Activated CD8-positive, alpha-beta T cell treated with anti-CD3 and anti-CD28 coated beads for 36 hours (primary cell): ENCODE data around the gene LPP. TPM values are rescaled to one million over a fixed set of nuclear protein-coding genes. Genes with fewer than 3 reads are reported as not detected.

Source experiments
- ATAC-seq: fragments of 200-7000 bp; cut with Tn5 transposase; one replicate; pipeline ENCODE4 v1.10.0; 2021; ENCODE audit warnings: mild to moderate bottlenecking, moderate library complexity
- CTCF ChIA-PET: fragments of 350-600 bp; sonication (Branson Sonifier 250); formaldehyde crosslinking; loops from one replicate; lab custom pipeline; 2021; ENCODE audit warnings: antibody characterized with exemption; lab: Charles Lee
- POLR2A ChIA-PET: fragments of 350-600 bp; sonication (Branson Sonifier 250); formaldehyde crosslinking; loops from one replicate; lab custom pipeline; 2021; ENCODE audit warnings: antibody characterized with exemption; lab: Charles Lee
- DNase-seq: peaks from one replicate; pipeline ENCODE4 v3.0.0-alpha.2; 2020
- H3K27ac Mint-ChIP-seq: one replicate; pipeline ENCODE4 v1.8.0; 2021; ENCODE audit warnings: mild to moderate bottlenecking, mixed read lengths
- H3K27me3 Mint-ChIP-seq: one replicate; pipeline ENCODE4 v1.8.0; 2021; ENCODE audit warnings: mixed read lengths
- H3K36me3 Mint-ChIP-seq: one replicate; pipeline ENCODE4 v1.8.0; 2021; ENCODE audit warnings: low read depth, mixed read lengths
- H3K4me1 Mint-ChIP-seq: one replicate; pipeline ENCODE4 v1.8.0; 2021; ENCODE audit warnings: low read depth, mixed read lengths
- H3K4me3 Mint-ChIP-seq: one replicate; pipeline ENCODE4 v1.8.0; 2021; ENCODE audit warnings: mild to moderate bottlenecking, moderate library complexity, mixed read lengths
- H3K9me3 Mint-ChIP-seq: one replicate; pipeline ENCODE4 v1.8.0; 2021; ENCODE audit warnings: mixed read lengths
- intact Hi-C: fragments of 100-400 bp; cut with micrococcal nuclease; formaldehyde crosslinking; loops from one replicate; pipeline ENCODE4 v1.10.0; 2022
- total RNA-seq, 2 experiments: library from RNA; stranded (reverse); gene quantifications; one replicate each; pipeline ENCODE4 v1.2.3, GENCODE V29; 2021
- TF ChIP-seq, protein P1 (sequence below): fragments of 200-600 bp; IDR thresholded peaks from one replicate; pipeline ENCODE4 v1.8.0; 2022; ENCODE audit warnings: antibody characterized with exemption, mild to moderate bottlenecking

The LPP gene
- total RNA-seq, 2 experiments from 2014 or later, result 16.4 to 22.6 TPM

DNA sequence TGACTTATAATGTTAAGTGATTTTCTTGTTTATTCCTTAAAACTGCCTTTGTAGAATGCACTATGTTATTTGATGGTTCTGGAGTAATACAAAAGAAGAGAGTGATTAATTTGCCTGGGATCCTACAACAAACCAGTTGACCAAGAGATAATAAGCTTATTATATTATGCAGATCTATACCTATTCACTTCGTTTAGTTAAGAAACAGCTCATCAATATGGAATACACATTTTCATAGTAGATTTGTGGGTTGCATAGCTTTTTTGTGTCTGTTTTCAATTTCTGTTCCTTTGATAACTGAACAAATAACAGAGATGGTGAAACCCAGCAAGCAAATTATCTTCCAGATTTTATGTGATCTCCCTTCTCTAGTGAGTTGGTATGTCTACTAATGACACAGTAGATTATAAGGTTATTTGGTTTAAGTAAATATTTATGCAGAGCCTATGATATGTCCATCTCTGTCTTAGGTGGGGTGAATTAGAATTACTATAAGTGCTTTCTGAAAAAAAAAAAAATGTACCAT, 574.5 kb downstream of the LPP start:
- H3K4me1 Mint-ChIP-seq, result peaks cover 20% of the 10 kb centered on the region
- no peaks in the 10 kb centered on the region for H3K36me3 Mint-ChIP-seq
- H3K9me3 Mint-ChIP-seq, result no peaks in the 10 kb centered on the region
- intact Hi-C loops, result no loop called here
- no peaks in the 10 kb centered on the region for H3K27me3 Mint-ChIP-seq
- DNase-seq (no peak), ATAC-seq (no peak)
- H3K27ac Mint-ChIP-seq, result no peak overlapping the region
- H3K4me3 Mint-ChIP-seq, result no peak overlapping the region
- CTCF ChIA-PET, result interaction anchor here (0.6 to 1.5 kb wide), 4 partner anchors 18 to 990 kb away, joined by 3 to 6 read pairs (median 3); no protein-coding TSS in a partner anchor
- TF ChIP-seq, protein P1, sequence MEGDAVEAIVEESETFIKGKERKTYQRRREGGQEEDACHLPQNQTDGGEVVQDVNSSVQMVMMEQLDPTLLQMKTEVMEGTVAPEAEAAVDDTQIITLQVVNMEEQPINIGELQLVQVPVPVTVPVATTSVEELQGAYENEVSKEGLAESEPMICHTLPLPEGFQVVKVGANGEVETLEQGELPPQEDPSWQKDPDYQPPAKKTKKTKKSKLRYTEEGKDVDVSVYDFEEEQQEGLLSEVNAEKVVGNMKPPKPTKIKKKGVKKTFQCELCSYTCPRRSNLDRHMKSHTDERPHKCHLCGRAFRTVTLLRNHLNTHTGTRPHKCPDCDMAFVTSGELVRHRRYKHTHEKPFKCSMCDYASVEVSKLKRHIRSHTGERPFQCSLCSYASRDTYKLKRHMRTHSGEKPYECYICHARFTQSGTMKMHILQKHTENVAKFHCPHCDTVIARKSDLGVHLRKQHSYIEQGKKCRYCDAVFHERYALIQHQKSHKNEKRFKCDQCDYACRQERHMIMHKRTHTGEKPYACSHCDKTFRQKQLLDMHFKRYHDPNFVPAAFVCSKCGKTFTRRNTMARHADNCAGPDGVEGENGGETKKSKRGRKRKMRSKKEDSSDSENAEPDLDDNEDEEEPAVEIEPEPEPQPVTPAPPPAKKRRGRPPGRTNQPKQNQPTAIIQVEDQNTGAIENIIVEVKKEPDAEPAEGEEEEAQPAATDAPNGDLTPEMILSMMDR, result no peak
- POLR2A ChIA-PET, result interaction anchor here (0.7 kb wide), 1 partner anchor 81 kb away, joined by 3 read pairs; no protein-coding TSS in a partner anchor

DNA sequence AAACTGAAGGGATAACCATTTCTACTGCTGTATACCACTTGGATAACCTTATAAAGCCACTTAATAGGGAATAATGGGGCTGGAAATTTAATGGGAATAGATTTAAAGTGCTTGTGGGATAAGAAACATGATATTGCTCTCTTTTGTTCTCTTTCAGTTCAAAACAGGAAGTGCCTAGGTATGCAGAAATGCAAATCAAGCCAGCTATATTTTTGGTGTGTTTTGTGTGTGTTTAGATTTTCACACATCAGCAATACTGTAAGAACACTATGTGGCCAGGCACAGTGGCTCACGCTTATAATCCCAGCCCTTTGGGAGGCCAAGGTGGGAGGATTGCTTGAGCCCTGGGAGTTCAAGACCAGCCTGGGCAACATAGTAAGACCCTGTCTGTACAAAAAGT, 575.5 kb downstream of the LPP start:
- Mint-ChIP-seq H3K36me3 (no peaks in the 10 kb centered on the region), H3K9me3 (no peaks in the 10 kb centered on the region), H3K27ac (no peak overlapping the region), H3K27me3 (no peaks in the 10 kb centered on the region), H3K4me1 (peaks cover 20% of the 10 kb centered on the region), H3K4me3 (no peak overlapping the region)
- intact Hi-C loops, result no loop called here
- CTCF ChIA-PET, result no interaction called here
- ATAC-seq (no peak), DNase-seq (no peak)
- POLR2A ChIA-PET, result interaction anchor here (0.6 to 0.7 kb wide), 2 partner anchors 18 to 82 kb away, joined by 3 read pairs; no protein-coding TSS in a partner anchor
- TF ChIP-seq, protein P1, result no peak

DNA sequence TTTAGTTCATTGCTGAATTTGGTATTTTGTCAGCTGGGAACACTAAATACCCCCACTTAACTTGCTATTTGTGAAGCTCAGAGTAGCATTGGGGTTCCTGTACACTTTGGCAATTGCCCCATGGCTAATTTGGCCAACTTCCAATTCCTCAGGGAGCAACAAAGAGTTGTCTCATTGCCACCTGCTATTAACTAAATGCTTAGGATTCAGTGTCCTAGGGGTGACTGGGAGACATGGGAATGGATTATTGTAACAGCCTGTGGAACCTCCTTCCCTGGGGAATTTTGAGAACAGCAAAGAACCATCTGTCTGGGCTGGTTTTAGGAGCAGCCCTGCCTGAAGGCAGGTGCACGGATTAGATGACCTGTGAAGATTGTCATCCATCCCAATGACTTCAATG, 580.4 kb downstream of the LPP start:
- H3K9me3 Mint-ChIP-seq, result no peaks in the 10 kb centered on the region
- no peak overlapping the region for H3K4me3 Mint-ChIP-seq
- no peak overlapping the region for H3K27ac Mint-ChIP-seq
- intact Hi-C loops, result no loop called here
- no peaks in the 10 kb centered on the region for H3K36me3 Mint-ChIP-seq
- ChIA-PET CTCF (interaction anchor here (1.1 to 1.3 kb wide), 2 partner anchors 9 to 15 kb away, joined by 3 read pairs; no protein-coding TSS in a partner anchor), POLR2A (no interaction called here)
- peaks cover 4% of the 10 kb centered on the region for H3K4me1 Mint-ChIP-seq
- ATAC-seq (no peak), DNase-seq (no peak)
- H3K27me3 Mint-ChIP-seq, result no peaks in the 10 kb centered on the region
- TF ChIP-seq, protein P1, result no peak

DNA sequence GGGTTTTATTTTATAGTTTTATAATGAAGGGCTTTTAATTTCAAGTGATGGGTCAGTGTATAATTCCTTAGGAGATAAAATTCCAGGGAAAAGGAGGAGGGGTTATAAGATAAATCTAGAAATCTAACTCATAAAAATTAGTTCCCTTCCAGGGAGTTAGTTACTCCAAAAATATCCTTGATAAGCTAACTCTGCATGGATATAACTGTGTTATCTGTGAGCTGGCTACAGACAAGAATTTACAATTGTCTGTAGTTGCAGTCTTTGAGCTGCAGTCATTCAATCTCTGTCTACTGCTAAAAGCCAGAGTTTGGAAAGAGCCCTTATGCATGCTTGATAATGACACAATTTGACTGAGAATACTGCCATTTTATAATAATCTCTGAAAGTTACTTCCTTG, 585.6 kb downstream of the LPP start:
- TF ChIP-seq, protein P1, result no peak
- DNase-seq (no peak), ATAC-seq (no peak)
- CTCF ChIA-PET, result interaction anchor here (3.7 kb wide), 1 partner anchor 9 kb away, joined by 16 read pairs; no protein-coding TSS in a partner anchor
- Mint-ChIP-seq H3K36me3 (no peaks in the 10 kb centered on the region), H3K27me3 (no peaks in the 10 kb centered on the region), H3K9me3 (no peaks in the 10 kb centered on the region), H3K27ac (no peak overlapping the region), H3K4me1 (no peaks in the 10 kb centered on the region), H3K4me3 (no peak overlapping the region)
- POLR2A ChIA-PET, result no interaction called here
- intact Hi-C loops, result no loop called here

DNA sequence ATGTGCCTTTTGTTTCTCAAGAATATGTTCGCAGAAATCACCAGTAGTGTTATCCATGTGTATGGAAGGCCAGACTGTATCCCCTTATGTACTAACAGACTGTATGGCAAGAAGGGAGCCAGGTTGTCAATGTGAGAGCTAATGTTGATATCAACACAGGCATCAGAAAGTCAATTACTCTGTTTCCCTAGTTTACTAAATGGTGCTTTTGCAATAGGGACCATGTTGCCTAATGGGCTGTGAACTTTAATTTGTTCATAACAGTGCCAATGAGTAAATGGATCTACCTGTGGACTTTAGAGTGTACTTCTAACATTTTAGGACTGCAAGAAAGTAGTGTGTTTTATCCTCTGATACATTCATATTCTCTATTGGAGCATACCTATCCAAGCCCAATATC, 586.1 kb downstream of the LPP start:
- CTCF ChIA-PET, result interaction anchor here (3.7 kb wide), 1 partner anchor 9 kb away, joined by 16 read pairs; no protein-coding TSS in a partner anchor
- Mint-ChIP-seq H3K27ac (no peak overlapping the region), H3K9me3 (no peaks in the 10 kb centered on the region), H3K27me3 (no peaks in the 10 kb centered on the region), H3K36me3 (no peaks in the 10 kb centered on the region), H3K4me1 (no peaks in the 10 kb centered on the region), H3K4me3 (no peak overlapping the region)
- intact Hi-C loops, result no loop called here
- TF ChIP-seq, protein P1, result no peak
- DNase-seq (no peak), ATAC-seq (no peak)
- POLR2A ChIA-PET, result no interaction called here
